Pons (tissue), 1 donor: ENCODE measurements around the gene FNDC8.
"Not testable (repeated sequence)": the region's sequence is repeated elsewhere in the genome, so short reads cannot be mapped to it uniquely, and the experiment has no call there.

Experiments
- DNase-seq: peaks from one replicate; pipeline ENCODE4 v3.0.0-alpha.2; 2016; ENCODE audit warnings: low spot score

FNDC8 gene

GRCh38 chr17:35095741-35096140 is 25.7 kb upstream of the FNDC8 start:
- DNase-seq, result no peak

- DNase-seq, result no peak
Measured at GRCh38 chr17:35097776-35098175, 23.6 kb upstream of the FNDC8 start.

GRCh38 chr17:35099908-35100307 is 21.5 kb upstream of the FNDC8 start:
- no peak for DNase-seq

GRCh38 chr17:35101036-35101435 is 20.4 kb upstream of the FNDC8 start:
- no peak for DNase-seq

GRCh38 chr17:35101725-35102124 is 19.7 kb upstream of the FNDC8 start:
- DNase-seq, result no peak

- no peak for DNase-seq
Measured at GRCh38 chr17:35103271-35103670, 18.1 kb upstream of the FNDC8 start.

- DNase-seq, result no peak
Measured at GRCh38 chr17:35104844-35105450, 16.5 kb upstream of the FNDC8 start.

GRCh38 chr17:35110791-35111190 is 10.6 kb upstream of the FNDC8 start:
- DNase-seq, result not testable (repeated sequence)

GRCh38 chr17:35116845-35117244 is 4.6 kb upstream of the FNDC8 start:
- DNase-seq, result no peak

GRCh38 chr17:35117984-35118383 is 3.4 kb upstream of the FNDC8 start:
- peak; percentile 40 for DNase-seq

GRCh38 chr17:35119370-35120165 is 1.8 kb upstream of the FNDC8 start, which contains the start of gene RAD51D:
TSS of gene RAD51D (minus strand) at chr17:35119860. CDS start at chr17:35119613, 247 bp downstream.
- peak; percentile 39 for DNase-seq

- no peak for DNase-seq
Measured at GRCh38 chr17:35127751-35128514, 6.5 kb downstream of the FNDC8 start.

GRCh38 chr17:35129154-35129972 is 7.9 kb downstream of the FNDC8 start:
- no peak for DNase-seq

- DNase-seq, result no peak
Measured at GRCh38 chr17:35129973-35130351, 8.5 kb downstream of the FNDC8 start.

GRCh38 chr17:35130392-35130791 is 9.0 kb downstream of the FNDC8 start:
- DNase-seq, result no peak

GRCh38 chr17:35132099-35132498 is 10.7 kb downstream of the FNDC8 start:
- no peak for DNase-seq

- no peak for DNase-seq
Measured at GRCh38 chr17:35132816-35133550, 11.6 kb downstream of the FNDC8 start.

GRCh38 chr17:35135322-35135721 is 13.9 kb downstream of the FNDC8 start:
- DNase-seq, result no peak

GRCh38 chr17:35138218-35138617 is 16.8 kb downstream of the FNDC8 start:
- no peak for DNase-seq

- DNase-seq, result peak; percentile 46
Measured at GRCh38 chr17:35141681-35142466, 20.5 kb downstream of the FNDC8 start, which contains the start of gene NLE1. TSS of gene NLE1 (minus strand) at chr17:35142303. CDS start at chr17:35142275, 28 bp downstream.
